GM21390 (cell line): ENCODE data around the gene C2orf92.

Experiments used
- ATAC-seq: cut with Tn5 transposase; IDR thresholded peaks from one replicate; pipeline ENCODE4 v1.9.1; 2021; ENCODE audit not compliant: unreplicated experiment

C2orf92 gene

GRCh38 chr2:97741251-97741650 is 71.7 kb downstream of the C2orf92 start:
- ATAC-seq = no peak

- no peak for ATAC-seq
Observed at GRCh38 chr2:97741686-97742085, 72.2 kb downstream of the C2orf92 start.

GRCh38 chr2:97742381-97742847 is 72.9 kb downstream of the C2orf92 start:
- no peak for ATAC-seq

GRCh38 chr2:97743913-97744312 is 74.4 kb downstream of the C2orf92 start:
- ATAC-seq = no peak

- peak; percentile 73 for ATAC-seq
Observed at GRCh38 chr2:97745474-97746174, 76.1 kb downstream of the C2orf92 start.

GRCh38 chr2:97747285-97747684 is 77.8 kb downstream of the C2orf92 start:
- ATAC-seq = no peak

- ATAC-seq = no peak
Observed at GRCh38 chr2:97747716-97748115, 78.2 kb downstream of the C2orf92 start.

- no peak for ATAC-seq
Observed at GRCh38 chr2:97749581-97749980, 80.1 kb downstream of the C2orf92 start.

- no peak for ATAC-seq
Observed at GRCh38 chr2:97750017-97750416, 80.5 kb downstream of the C2orf92 start.

GRCh38 chr2:97751752-97752151 is 82.2 kb downstream of the C2orf92 start:
- ATAC-seq = no peak
